GM12874 (cell line): ENCODE results near the gene DHRS12.

Experiments
- CTCF ChIP-seq: IDR thresholded peaks from 2 replicates; pipeline ENCODE4 v1.5.1; 2011; ENCODE audit warnings: low read depth, mild to moderate bottlenecking, control low read depth, low read length, moderate library complexity; ENCODE audit not compliant: insufficient read depth

Gene DHRS12

GRCh38 chr13:51843529-51843928, 39.6 kb upstream of the DHRS12 start:
- TF ChIP-seq CTCF, result no peak

- no peak for TF ChIP-seq CTCF
These were observed 37.8 kb upstream of the DHRS12 start for GRCh38 chr13:51841732-51842131.

DNA sequence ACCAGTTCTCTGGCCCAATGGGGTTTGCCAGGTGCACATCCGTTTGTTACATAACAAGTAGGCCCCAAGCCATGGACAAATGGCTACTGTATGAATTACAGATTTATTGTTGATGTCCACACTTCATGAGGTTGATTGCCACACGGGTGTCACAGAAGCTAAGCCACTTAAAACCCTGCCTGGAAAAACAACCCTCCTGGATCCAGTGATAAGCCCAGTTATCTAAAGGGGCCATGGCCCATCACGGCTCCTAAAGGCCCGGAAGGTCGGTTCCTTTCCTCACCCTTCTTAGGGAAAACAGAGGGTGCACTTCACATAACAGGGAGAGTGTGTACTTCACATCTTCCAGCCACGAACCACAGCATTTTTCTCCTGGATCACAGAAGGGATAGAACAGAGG, 37.0 kb upstream of the DHRS12 start:
- no peak for TF ChIP-seq CTCF

DNA sequence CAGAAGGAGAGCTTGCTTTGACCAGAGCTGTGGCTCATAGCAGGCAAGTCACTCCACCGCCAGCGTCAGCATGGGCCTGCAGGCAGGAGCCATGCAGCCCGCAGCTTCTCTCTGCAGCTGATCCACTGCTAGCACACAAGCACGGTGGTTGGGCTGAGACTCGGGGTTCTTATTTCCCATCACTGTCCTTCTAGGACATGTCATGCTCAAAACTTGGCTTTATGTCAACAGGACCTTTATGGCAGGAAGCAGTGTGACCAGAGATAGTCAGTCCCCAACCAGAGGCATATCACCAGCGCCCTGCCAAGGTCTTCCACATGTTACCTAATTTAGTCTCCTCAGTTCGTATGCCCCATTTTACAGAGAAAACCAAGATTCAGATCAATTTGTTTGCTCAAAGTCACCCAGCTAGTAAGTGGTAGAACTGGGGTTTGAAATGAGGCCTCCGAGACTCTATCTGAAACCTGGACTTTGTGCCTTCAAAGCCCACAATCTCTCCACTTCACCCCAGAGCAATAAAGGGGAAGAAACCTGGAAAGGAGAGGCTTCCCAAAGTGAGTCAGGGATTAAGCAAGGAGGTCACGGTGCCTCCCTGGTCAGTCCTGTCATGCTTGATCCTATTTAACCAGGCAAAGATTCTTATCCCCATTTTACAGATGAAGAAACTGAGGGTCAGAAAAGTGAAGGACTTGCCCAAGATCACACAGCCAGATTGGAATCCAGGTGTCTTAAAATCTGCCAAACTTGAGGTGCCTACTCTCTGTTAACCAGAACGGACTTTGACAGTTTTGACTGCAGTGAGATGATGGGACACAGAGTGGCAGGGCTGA, 36.0 kb upstream of the DHRS12 start:
- TF ChIP-seq CTCF, result no peak

DNA sequence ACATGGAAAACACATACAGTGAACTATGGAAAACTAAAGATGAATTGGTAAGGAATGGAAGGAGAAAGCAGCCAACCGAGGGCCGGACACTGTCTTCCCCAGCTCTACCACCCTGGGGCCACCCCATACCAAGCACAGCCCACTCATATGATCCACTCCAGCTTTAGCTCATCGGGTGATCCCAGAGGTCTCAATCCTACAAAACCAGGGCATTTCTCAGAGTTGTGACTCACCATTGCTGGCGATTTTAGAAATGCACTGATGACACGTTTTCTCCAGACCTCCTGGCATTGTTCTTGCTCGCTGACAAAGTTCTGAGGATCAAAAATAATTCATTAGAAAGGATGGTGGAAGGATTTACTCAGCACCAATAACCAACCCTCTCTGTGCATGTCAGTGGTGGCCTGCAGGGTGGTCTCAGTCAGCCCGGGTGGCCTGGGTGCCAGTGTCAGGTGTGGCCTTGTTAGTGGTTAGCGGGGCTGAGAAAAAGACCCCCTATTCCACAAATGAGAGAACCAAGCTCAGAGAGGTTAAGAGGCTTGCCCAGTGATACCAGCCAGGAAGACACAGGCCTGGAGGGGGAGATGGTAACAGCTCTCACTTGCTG, 34.4 kb upstream of the DHRS12 start:
- TF ChIP-seq CTCF, result no peak

GRCh38 chr13:51837016-51837415, 33.1 kb upstream of the DHRS12 start:
- no peak for TF ChIP-seq CTCF

DNA sequence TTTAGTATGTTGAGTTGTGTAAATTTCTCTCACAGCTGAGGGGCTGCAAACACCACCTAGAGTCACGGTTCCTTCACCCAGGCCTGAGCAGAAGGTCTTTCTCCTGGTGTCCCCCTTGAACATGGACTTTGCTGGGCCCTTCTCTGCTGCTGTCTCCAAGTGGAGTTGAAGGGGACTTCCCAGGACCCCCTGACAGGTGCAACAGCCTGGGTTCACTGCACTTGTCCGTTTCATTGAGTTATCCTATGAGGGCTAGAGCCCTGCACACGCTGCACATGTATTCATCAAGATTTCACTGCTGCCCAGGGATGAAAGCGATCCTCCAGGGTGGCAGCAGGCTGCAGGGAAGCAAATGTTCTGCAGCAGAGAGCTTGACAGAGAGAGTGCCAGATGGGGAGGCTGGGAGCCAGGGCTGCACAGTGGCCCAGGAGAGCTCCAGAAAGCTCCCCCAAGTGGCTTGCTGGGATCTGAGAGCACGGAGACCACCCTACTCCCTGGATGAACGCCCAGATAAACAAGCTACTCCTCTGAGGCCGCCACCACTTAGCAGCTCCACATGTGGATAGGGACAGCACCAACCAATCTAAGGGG, 30.7 kb upstream of the DHRS12 start:
- TF ChIP-seq CTCF, result no peak
